ENCODE data around the gene SLCO2B1.

The SLCO2B1 gene

DNA sequence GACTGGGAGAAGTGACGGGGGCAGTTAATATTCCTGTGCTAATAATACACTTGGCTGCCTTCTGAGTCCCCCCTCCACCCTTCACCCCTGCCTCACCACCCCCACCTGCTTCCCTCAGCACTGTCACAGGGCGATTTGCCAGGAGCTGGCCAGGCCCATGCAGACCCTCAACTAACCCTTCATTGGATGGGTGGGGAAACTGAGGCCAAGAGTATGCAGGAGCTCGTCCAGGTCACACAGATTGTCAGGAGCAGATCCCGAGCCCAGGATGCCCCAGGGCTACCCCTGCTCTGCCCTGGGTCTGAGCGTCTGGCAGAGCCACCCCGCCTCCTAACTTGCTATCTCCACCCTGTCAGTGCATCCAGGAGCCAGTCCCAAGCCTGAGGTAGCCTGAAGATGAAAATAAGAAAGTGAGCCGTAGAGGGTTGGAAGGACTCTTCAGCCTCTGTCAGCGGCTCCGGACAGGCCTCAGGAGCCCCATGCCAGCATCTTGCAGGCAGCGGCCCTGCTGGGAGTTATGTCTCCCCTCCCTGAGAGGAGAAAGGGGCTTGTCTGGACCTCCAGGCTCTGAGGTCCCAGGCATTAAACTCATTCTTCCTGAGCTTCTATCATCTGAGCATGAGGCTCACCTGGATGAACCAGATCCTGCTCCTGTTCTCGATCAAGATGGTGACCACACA lies 95.9 kb downstream of the SLCO2B1 start:
- H3K27ac ChIP-seq = no peak overlapping the region
- TF ChIP-seq, protein P1, sequence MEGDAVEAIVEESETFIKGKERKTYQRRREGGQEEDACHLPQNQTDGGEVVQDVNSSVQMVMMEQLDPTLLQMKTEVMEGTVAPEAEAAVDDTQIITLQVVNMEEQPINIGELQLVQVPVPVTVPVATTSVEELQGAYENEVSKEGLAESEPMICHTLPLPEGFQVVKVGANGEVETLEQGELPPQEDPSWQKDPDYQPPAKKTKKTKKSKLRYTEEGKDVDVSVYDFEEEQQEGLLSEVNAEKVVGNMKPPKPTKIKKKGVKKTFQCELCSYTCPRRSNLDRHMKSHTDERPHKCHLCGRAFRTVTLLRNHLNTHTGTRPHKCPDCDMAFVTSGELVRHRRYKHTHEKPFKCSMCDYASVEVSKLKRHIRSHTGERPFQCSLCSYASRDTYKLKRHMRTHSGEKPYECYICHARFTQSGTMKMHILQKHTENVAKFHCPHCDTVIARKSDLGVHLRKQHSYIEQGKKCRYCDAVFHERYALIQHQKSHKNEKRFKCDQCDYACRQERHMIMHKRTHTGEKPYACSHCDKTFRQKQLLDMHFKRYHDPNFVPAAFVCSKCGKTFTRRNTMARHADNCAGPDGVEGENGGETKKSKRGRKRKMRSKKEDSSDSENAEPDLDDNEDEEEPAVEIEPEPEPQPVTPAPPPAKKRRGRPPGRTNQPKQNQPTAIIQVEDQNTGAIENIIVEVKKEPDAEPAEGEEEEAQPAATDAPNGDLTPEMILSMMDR (conservative IDR thresholded peaks at IDR 0.05) = no peak

DNA sequence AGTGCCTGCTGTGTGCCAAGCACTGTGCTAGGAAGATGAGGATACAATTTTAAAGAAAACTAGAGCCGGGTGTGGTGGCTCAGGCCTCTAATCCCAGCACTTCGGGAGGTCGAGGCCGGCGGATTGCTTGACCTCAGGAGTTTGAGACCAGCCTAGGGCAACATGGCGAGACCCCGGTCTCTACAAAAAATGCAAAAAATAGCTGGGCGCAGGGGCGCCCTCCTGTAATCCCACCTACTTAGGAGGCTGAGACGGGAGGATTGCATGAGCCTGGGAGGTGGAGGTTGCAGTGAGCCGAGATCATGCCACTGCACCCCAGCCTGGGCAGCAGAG lies 98.0 kb downstream of the SLCO2B1 start:
- no peak overlapping the region for H3K27ac ChIP-seq
- TF ChIP-seq, protein P1 (conservative IDR thresholded peaks at IDR 0.05) = no peak; the same call in 1 of the 2 replicates

DNA sequence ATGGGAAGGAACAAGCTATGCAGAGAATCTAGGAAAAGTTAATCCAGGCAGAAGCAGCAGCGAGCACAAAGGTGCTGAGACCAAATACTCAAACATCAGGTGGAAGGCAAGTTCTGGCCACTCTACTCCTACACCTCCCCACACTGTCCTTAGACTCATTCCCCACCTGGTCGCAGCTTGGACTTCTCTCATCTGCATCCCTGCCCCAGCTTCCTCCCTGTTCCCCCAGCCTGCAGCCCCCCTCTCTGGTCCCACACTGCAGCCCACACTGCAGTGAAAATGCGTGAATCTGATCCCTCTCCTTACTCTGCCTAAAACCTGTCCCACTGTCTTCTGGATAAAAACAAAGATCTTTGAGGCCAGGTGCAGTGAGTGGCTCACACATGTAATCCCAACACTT lies 98.8 kb downstream of the SLCO2B1 start:
- TF ChIP-seq, protein P1 (conservative IDR thresholded peaks at IDR 0.05) = no peak
- no peak overlapping the region for H3K27ac ChIP-seq

DNA sequence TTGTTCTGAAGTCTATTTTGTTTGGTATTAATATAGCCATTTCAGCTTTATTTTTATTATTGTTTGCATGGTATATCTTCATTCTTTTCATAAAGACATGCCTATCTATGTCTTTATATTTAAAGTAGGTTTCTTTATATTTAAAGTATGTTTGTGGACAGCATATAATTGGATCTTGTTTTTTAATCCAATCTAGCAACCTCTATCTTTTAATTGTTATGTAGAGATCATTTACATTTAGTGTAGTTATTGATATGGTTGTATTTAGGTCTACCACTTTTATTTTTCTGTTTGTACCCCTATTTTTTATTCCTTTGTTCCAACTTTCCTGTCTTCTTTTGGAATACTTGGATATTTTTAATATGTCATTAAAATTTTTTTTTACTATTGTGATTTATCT lies 103.4 kb downstream of the SLCO2B1 start:
- H3K27ac ChIP-seq = no peak overlapping the region
- TF ChIP-seq, protein P1 (conservative IDR thresholded peaks at IDR 0.05) = no peak

Measured in VCaP (cell line).